WTC11 (cell line): ENCODE results near the gene SYTL1. TPM values are rescaled to one million over a fixed set of nuclear protein-coding genes. Genes with fewer than 3 reads are reported as not detected.

Experiments
- ATAC-seq: fragments of 200-7000 bp; cut with Tn5 transposase; 2 replicates; pipeline ENCODE4 v1.10.0; 2021; ENCODE audit warnings: mild to moderate bottlenecking, moderate library complexity
- CTCF ChIA-PET: fragments of 300-600 bp; sonication (Branson Sonifier 250); formaldehyde crosslinking; loops from one replicate; lab custom pipeline; 2021; ENCODE audit warnings: antibody characterized with exemption; lab: Charles Lee
- POLR2A ChIA-PET: fragments of 350-600 bp; sonication (Branson Sonifier 250); formaldehyde crosslinking; loops from one replicate; lab custom pipeline; 2021; ENCODE audit warnings: antibody characterized with exemption; lab: Charles Lee
- DNase-seq: peaks from one replicate; pipeline ENCODE4 v3.0.0; 2021; ENCODE audit warnings: low spot score
- H3K27ac Mint-ChIP-seq: 2 replicates; pipeline ENCODE4 v1.8.0; 2021; ENCODE audit warnings: mixed read lengths
- H3K27me3 Mint-ChIP-seq: 2 replicates; pipeline ENCODE4 v1.8.0; 2021; ENCODE audit warnings: low read depth, mild to moderate bottlenecking, moderate library complexity, mixed read lengths
- H3K36me3 Mint-ChIP-seq: 2 replicates; pipeline ENCODE4 v1.8.0; 2021; ENCODE audit warnings: mixed read lengths
- H3K4me1 Mint-ChIP-seq: 2 replicates; pipeline ENCODE4 v1.8.0; 2022; ENCODE audit warnings: mixed read lengths
- H3K4me3 Mint-ChIP-seq: 2 replicates; pipeline ENCODE4 v1.8.0; 2021; ENCODE audit warnings: mild to moderate bottlenecking, moderate library complexity, mixed read lengths
- H3K9me3 Mint-ChIP-seq: 2 replicates; pipeline ENCODE4 v1.8.0; 2021; ENCODE audit warnings: mixed read lengths
- CBFB ChIP-seq: sonication (generic); formaldehyde crosslinking; IDR thresholded peaks from 2 replicates; pipeline ENCODE4 v1.8.1; 2022; ENCODE audit warnings: mild to moderate bottlenecking, low read depth, missing genetic modification reagents
- CTCF ChIP-seq: fragments of 200-600 bp; IDR thresholded peaks from 2 replicates; pipeline ENCODE4 v1.8.0; 2022; ENCODE audit warnings: antibody characterized with exemption
- FOXK1 ChIP-seq: sonication (generic); formaldehyde crosslinking; IDR thresholded peaks from 2 replicates; pipeline ENCODE4 v1.8.0; 2022; ENCODE audit warnings: mild to moderate bottlenecking, moderate library complexity, missing genetic modification reagents
- FOXP1 ChIP-seq: sonication (generic); formaldehyde crosslinking; IDR thresholded peaks from 2 replicates; pipeline ENCODE4 v1.8.0; 2022; ENCODE audit warnings: missing genetic modification reagents, mild to moderate bottlenecking, moderate library complexity, borderline replicate concordance
- FOXP4 ChIP-seq: sonication (generic); formaldehyde crosslinking; IDR thresholded peaks from 2 replicates; pipeline ENCODE4 v1.8.0; 2022; ENCODE audit warnings: mild to moderate bottlenecking, missing genetic modification reagents
- HMGXB4 ChIP-seq: sonication (generic); formaldehyde crosslinking; IDR thresholded peaks from 2 replicates; pipeline ENCODE4 v1.8.1; 2023; ENCODE audit warnings: mild to moderate bottlenecking, moderate library complexity, missing genetic modification reagents
- MAX ChIP-seq: sonication (generic); formaldehyde crosslinking; IDR thresholded peaks from 2 replicates; pipeline ENCODE4 v1.8.0; 2022; ENCODE audit warnings: mild to moderate bottlenecking, missing genetic modification reagents
- NR1H2 ChIP-seq: sonication (generic); formaldehyde crosslinking; IDR thresholded peaks from 2 replicates; pipeline ENCODE4 v1.9.0; 2021; ENCODE audit warnings: mild to moderate bottlenecking, moderate library complexity, missing genetic modification reagents
- RORB ChIP-seq: fragments of 250-450 bp; sonication (Bioruptor Pico); IDR thresholded peaks from 2 replicates; pipeline ENCODE4 v1.9.0; 2021; ENCODE audit warnings: mild to moderate bottlenecking
- SP1 ChIP-seq: sonication (generic); formaldehyde crosslinking; conservative IDR thresholded peaks from 2 replicates; pipeline ENCODE4 v1.8.1; 2022; ENCODE audit warnings: missing genetic modification reagents
- TEAD4 ChIP-seq: sonication (generic); formaldehyde crosslinking; IDR thresholded peaks from 2 replicates; pipeline ENCODE4 v1.8.0; 2022; ENCODE audit warnings: mild to moderate bottlenecking, missing genetic modification reagents
- ZNF121 ChIP-seq: sonication (generic); formaldehyde crosslinking; IDR thresholded peaks from 2 replicates; pipeline ENCODE4 v1.8.0; 2023; ENCODE audit warnings: missing genetic modification reagents
- ZNF263 ChIP-seq: sonication (generic); formaldehyde crosslinking; IDR thresholded peaks from 2 replicates; pipeline ENCODE4 v1.8.1; 2022; ENCODE audit warnings: low read depth, mild to moderate bottlenecking, moderate library complexity, missing genetic modification reagents
- ZNF671 ChIP-seq: fragments of 250-450 bp; sonication (Bioruptor Pico); IDR thresholded peaks from 2 replicates; pipeline ENCODE4 v1.8.0; 2021; ENCODE audit warnings: mild to moderate bottlenecking
- total RNA-seq: library from RNA; stranded (reverse); gene quantifications from 3 replicates; pipeline ENCODE4 v1.2.3, GENCODE V29; 2021
- TF ChIP-seq, protein P1 (sequence below): fragments of 250-450 bp; sonication (Bioruptor Pico); IDR thresholded peaks from 2 replicates; pipeline ENCODE4 v1.9.0; 2021; ENCODE audit warnings: moderate library complexity, mild to moderate bottlenecking, inconsistent platforms, borderline replicate concordance
- TF ChIP-seq, protein P2 (sequence below): sonication (generic); formaldehyde crosslinking; IDR thresholded peaks from 2 replicates; pipeline ENCODE4 v1.8.0; 2022; ENCODE audit warnings: mild to moderate bottlenecking, missing genetic modification reagents
- TF ChIP-seq, protein P3 (sequence below): sonication (generic); formaldehyde crosslinking; IDR thresholded peaks from 2 replicates; pipeline ENCODE4 v1.8.1; 2023; ENCODE audit warnings: mild to moderate bottlenecking, missing genetic modification reagents, moderate library complexity

Gene SYTL1
- total RNA-seq, 1 experiment from 2014 or later = 18.0 TPM

DNA sequence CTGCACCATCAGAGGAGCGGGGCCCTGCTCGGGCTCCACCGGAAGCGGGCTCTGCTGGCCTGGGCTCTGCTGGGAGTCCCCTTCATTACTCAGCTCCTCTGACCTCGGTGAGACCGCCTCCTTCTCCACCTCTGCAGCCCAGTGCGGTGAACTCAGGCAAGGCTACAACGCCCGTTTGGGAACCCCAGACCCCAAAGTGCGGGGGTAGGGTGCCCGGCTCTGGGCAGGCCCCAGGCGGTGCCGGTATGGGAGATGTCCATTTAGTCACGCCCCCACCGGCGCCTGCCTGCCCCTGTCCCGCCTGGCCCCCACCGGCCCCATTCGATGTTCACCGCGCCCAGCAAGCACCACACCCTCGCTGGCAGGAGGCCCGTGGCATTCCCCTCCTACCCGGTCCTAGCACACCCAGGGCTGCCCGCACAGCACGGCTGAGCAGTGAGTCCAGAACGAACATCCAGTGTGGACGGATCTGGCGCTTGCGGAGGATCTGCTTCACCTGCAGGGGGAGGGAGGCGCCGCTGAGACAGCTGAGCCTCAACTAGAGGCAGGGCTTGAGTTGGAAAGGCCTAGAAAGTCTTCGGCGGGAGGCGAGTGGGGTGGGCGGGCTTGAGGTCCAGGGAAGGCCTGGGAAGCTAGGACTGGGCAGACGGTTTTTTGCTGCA is 14.9 kb downstream of the SYTL1 start (continued):
- TF ChIP-seq, protein P1, sequence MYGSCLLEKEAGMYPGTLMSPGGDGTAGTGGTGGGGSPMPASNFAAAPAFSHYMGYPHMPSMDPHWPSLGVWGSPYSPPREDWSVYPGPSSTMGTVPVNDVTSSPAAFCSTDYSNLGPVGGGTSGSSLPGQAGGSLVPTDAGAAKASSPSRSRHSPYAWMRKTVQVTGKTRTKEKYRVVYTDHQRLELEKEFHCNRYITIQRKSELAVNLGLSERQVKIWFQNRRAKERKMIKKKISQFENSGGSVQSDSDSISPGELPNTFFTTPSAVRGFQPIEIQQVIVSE = no peak
- TF ChIP-seq, protein P2, sequence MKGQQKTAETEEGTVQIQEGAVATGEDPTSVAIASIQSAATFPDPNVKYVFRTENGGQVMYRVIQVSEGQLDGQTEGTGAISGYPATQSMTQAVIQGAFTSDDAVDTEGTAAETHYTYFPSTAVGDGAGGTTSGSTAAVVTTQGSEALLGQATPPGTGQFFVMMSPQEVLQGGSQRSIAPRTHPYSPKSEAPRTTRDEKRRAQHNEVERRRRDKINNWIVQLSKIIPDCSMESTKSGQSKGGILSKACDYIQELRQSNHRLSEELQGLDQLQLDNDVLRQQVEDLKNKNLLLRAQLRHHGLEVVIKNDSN (CRISPR knock-in tag) = no peak
- TF ChIP-seq TEAD4 (CRISPR knock-in tag) = no peak

GRCh38 chr1:27357281-27358037 is 15.6 kb downstream of the SYTL1 start:
- ChIA-PET POLR2A (interaction anchor here (0.6 to 1.2 kb wide), 3 partner anchors 9 to 71 kb away, joined by 3 to 6 read pairs (median 4); no protein-coding TSS in a partner anchor), CTCF (interaction anchor here (0.5 to 11.0 kb wide), 55 partner anchors 9 to 350 kb away, joined by 3 to 258 read pairs (median 5); partner anchors contain the start of genes CD164L2, FCN3, GPR3 and MAP3K6)
- ATAC-seq = peak; percentile 70
- Mint-ChIP-seq H3K27me3 (peaks cover 49% of the 10 kb centered on the region), H3K4me1 (peaks cover 17% of the 10 kb centered on the region), H3K36me3 (no peaks in the 10 kb centered on the region), H3K4me3 (peak overlapping the region; percentile 37), H3K9me3 (no peaks in the 10 kb centered on the region), H3K27ac (no peak overlapping the region)
- no peak for TF ChIP-seq ZNF671 (CRISPR knock-in tag)
- TF ChIP-seq CTCF = peak; percentile 100
- TF ChIP-seq FOXK1 = peak; percentile 60; the same call in 1 of the 2 replicates
- TF ChIP-seq ZNF263 (CRISPR knock-in tag) = peak; percentile 61; the same call in 1 of the 2 replicates
- TF ChIP-seq FOXP1 (CRISPR knock-in tag) = peak; percentile 70; the same call in 1 of the 2 replicates
- TF ChIP-seq SP1 (CRISPR knock-in tag) = peak; percentile 75
- TF ChIP-seq RORB (CRISPR knock-in tag) = no peak
- TF ChIP-seq ZNF121 (CRISPR knock-in tag) = peak; percentile 87; the same call in 1 of the 2 replicates
- 0 out of 2 replicates have a peak, but pooled peaks have one; percentile 34 for TF ChIP-seq FOXP4 (CRISPR knock-in tag)
- peak; percentile 66; the same call in 1 of the 2 replicates for TF ChIP-seq HMGXB4 (CRISPR knock-in tag)
- no peak for TF ChIP-seq CBFB (CRISPR knock-in tag)
- no peak for TF ChIP-seq NR1H2 (CRISPR knock-in tag)
- TF ChIP-seq, protein P3, sequence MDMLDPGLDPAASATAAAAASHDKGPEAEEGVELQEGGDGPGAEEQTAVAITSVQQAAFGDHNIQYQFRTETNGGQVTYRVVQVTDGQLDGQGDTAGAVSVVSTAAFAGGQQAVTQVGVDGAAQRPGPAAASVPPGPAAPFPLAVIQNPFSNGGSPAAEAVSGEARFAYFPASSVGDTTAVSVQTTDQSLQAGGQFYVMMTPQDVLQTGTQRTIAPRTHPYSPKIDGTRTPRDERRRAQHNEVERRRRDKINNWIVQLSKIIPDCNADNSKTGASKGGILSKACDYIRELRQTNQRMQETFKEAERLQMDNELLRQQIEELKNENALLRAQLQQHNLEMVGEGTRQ (CRISPR knock-in tag) = no peak
- TF ChIP-seq MAX (CRISPR knock-in tag) = peak; percentile 74
- peak; percentile 87 for DNase-seq
